Ishikawa (cell line): ENCODE data around the gene TARBP2.

ENCODE experiments used
- CEBPB ChIP-seq: IDR thresholded peaks from 2 replicates; pipeline ENCODE4 v1.6.1; 2012
- CREB1 ChIP-seq: IDR thresholded peaks from 2 replicates; pipeline ENCODE4 v1.6.1; 2012; ENCODE audit warnings: low read depth
- EGR1 ChIP-seq: IDR thresholded peaks from 2 replicates; pipeline ENCODE4 v1.6.1; 2012
- EP300 ChIP-seq: IDR thresholded peaks from 2 replicates; pipeline ENCODE4 v1.6.1; 2012; ENCODE audit warnings: borderline replicate concordance
- FOXM1 ChIP-seq: IDR thresholded peaks from 2 replicates; pipeline ENCODE4 v1.6.1; 2012; ENCODE audit warnings: low read depth, borderline replicate concordance
- NFIC ChIP-seq: IDR thresholded peaks from 2 replicates; pipeline ENCODE4 v1.6.1; 2012
- RAD21 ChIP-seq: IDR thresholded peaks from 2 replicates; pipeline ENCODE4 v1.6.1; 2012; ENCODE audit warnings: low read depth
- TAF1 ChIP-seq: IDR thresholded peaks from 2 replicates; pipeline ENCODE4 v1.6.1; 2012; ENCODE audit warnings: low read depth, mild to moderate bottlenecking
- TCF12 ChIP-seq: IDR thresholded peaks from 2 replicates; pipeline ENCODE4 v1.6.1; 2012; ENCODE audit warnings: low read depth
- TEAD4 ChIP-seq: IDR thresholded peaks from 2 replicates; pipeline ENCODE4 v1.6.1; 2012
- YY1 ChIP-seq: IDR thresholded peaks from 2 replicates; pipeline ENCODE4 v1.6.1; 2012; ENCODE audit warnings: low read depth
- ZBTB7A ChIP-seq: IDR thresholded peaks from 2 replicates; pipeline ENCODE4 v1.6.1; 2012; ENCODE audit warnings: low read depth
- TF ChIP-seq, protein P1 (sequence below): IDR thresholded peaks from 2 replicates; pipeline ENCODE4 v1.6.1; 2012
- TF ChIP-seq, protein P2 (sequence below): IDR thresholded peaks from 2 replicates; pipeline ENCODE4 v1.6.1; 2012; ENCODE audit warnings: low read depth, mild to moderate bottlenecking
- TF ChIP-seq, protein P3 (sequence below): IDR thresholded peaks from 2 replicates; pipeline ENCODE4 v1.6.1; 2012

The TARBP2 gene

DNA sequence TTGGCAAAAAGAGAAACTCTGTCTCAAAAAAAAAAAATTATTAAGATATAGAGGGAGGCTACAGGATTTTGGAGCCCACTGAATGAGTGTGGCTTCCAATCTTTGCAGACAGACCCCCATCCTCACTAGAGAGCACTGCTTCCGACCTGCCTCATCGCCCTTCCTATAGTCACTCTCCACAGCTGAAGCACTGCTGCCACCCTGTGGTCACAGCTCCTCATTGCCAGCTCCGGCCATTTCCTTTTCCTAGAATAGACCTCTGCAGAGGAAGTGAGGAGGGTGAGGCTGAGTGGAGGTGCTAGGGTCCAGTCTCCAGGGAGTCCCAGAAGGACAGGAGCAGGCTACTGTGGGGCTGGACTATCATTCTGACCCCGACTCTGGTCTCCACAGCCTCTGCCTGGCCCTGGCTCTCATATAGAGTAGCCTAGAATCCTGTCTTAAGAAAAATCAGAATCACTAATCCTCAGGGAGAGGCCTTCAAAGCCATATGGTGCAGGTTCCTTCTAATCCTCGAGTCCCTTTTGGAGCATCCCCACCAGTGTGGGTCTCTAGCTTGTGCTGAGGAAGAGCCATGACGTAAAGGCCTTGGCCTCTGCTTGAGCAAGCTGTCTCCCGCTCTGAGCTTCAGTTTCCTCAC, 7.6 kb downstream of the TARBP2 start:
- TF ChIP-seq FOXM1 (no peak), YY1 (peak; percentile 82), TCF12 (no peak), EP300 (no peak), CREB1 (no peak), TAF1 (no peak), NFIC (no peak), EGR1 (no peak), TEAD4 (no peak), CEBPB (no peak), ZBTB7A (no peak), RAD21 (peak; percentile 97)
- TF ChIP-seq, protein P1, sequence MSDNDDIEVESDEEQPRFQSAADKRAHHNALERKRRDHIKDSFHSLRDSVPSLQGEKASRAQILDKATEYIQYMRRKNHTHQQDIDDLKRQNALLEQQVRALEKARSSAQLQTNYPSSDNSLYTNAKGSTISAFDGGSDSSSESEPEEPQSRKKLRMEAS = no peak
- TF ChIP-seq, protein P2, sequence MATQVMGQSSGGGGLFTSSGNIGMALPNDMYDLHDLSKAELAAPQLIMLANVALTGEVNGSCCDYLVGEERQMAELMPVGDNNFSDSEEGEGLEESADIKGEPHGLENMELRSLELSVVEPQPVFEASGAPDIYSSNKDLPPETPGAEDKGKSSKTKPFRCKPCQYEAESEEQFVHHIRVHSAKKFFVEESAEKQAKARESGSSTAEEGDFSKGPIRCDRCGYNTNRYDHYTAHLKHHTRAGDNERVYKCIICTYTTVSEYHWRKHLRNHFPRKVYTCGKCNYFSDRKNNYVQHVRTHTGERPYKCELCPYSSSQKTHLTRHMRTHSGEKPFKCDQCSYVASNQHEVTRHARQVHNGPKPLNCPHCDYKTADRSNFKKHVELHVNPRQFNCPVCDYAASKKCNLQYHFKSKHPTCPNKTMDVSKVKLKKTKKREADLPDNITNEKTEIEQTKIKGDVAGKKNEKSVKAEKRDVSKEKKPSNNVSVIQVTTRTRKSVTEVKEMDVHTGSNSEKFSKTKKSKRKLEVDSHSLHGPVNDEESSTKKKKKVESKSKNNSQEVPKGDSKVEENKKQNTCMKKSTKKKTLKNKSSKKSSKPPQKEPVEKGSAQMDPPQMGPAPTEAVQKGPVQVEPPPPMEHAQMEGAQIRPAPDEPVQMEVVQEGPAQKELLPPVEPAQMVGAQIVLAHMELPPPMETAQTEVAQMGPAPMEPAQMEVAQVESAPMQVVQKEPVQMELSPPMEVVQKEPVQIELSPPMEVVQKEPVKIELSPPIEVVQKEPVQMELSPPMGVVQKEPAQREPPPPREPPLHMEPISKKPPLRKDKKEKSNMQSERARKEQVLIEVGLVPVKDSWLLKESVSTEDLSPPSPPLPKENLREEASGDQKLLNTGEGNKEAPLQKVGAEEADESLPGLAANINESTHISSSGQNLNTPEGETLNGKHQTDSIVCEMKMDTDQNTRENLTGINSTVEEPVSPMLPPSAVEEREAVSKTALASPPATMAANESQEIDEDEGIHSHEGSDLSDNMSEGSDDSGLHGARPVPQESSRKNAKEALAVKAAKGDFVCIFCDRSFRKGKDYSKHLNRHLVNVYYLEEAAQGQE = no peak
- TF ChIP-seq, protein P3, sequence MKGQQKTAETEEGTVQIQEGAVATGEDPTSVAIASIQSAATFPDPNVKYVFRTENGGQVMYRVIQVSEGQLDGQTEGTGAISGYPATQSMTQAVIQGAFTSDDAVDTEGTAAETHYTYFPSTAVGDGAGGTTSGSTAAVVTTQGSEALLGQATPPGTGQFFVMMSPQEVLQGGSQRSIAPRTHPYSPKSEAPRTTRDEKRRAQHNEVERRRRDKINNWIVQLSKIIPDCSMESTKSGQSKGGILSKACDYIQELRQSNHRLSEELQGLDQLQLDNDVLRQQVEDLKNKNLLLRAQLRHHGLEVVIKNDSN = no peak

DNA sequence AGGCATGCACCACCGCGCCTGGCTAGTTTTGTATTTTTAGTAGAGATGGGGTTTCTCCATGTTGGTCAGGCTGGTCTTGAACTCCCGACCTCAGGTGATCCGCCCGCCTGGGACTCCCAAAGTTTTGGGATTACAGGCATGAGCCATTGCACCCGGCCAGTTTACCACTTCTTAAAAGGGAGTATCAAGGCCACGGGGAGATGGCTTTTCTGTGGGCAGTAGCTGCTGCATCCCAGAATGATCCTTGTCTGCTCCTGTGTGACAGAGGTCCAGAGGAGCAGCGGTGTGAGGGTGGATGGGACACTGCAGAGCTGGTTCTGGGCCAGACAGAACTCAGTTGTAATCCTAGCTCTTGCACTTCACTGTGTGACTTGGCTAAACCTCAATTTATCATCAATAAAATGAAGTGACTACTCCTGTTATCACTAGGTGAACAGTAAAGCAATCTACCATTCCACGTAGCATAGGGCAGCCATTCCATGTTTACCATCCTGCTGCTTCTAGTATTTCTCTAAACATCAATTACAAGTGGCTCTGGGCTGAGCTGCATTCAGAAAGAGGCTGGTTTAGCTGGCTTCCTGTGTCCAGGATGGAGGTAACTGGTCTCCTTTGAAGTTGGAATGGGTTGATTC, 9.2 kb downstream of the TARBP2 start:
- TF ChIP-seq FOXM1 = no peak

DNA sequence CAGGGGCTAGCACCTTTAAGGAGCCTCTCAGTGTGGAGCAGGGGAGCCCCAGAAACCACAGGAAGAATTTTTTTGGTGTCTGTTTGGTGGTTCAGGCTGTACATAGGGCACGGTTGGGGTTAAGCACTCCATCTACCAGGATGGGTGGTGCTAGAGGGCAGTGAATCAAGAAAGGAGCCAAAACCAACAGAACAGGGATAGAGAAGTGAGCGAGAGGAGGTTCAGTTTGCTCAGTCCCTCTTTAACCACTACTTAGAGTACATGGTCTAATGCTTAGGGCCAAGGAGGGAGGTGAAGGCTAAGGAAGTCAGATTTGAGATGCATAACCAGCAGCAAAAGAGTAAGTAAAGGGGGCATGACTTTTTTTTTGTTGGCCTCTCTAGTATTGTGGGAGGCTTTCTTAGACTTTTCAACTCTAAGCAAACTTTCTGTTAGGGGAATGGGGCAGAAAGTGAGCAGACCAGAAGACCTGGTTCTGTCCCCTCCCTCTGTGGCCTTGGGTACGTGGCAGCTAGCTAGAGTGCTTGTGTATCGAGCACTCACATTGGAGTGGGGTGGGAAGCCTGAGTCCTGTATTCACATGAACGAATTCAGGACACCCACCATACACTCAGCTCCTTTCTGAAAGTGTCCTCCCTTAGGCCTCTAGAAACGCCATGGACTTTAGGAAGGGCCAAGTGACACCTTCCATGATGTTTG, 12.8 kb downstream of the TARBP2 start:
- TF ChIP-seq, protein P1 = no peak

DNA sequence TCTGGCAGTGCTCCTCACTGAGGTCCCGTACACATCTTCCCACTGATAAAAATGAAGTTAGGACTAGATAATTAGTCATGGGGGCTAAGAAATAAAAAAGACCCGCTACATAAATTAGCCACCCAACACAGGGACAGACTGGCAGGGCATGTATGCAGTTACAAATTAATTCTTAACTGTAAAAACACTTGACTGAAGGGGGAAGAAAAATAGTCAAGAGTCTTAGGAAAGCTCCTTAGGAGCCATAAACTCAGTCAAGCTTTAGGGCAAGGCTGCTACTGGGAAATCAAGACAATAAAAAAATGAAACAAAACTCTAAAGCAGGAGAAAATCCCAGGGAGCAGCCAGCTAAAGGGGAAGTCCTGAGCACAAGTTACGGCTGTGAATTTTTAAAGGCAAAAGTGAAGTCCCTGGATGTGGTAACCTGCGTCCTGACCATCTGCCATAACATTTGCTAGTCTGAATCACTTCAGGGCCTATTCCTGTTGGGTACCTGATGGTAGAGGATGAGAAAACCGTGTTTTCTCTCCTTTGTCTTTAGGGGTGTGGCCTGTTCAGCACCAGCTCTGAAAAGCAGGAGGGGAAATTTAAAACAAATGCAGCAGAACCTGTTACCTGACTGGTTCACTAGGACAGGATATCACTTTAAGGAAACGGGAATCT, 13.7 kb downstream of the TARBP2 start:
- TF ChIP-seq CREB1 (no peak), FOXM1 (no peak), NFIC (no peak), CEBPB (no peak), TEAD4 (no peak)
- TF ChIP-seq, protein P3 = no peak

DNA sequence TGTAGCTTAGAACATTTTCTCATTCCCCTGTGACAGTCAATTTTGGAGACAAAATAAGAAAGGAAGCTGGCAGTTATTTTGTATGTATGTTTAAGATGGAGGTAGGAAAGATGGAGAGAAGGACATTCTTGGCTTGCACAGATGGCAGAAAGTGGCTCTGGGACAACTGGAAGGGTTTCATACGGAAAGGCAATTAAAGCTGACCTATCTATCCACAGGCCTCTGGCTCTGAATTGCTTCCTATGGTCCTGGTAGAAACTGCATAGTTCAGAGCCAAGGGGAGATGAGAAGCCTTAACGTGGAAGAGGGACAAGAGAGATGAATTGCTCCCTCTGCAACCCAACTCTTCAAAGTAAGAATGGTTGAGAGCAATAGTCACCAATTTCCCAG, 14.2 kb downstream of the TARBP2 start:
- TF ChIP-seq, protein P2 = no peak
- TF ChIP-seq YY1 (no peak), EP300 (no peak), FOXM1 (no peak), ZBTB7A (no peak), EGR1 (no peak)

DNA sequence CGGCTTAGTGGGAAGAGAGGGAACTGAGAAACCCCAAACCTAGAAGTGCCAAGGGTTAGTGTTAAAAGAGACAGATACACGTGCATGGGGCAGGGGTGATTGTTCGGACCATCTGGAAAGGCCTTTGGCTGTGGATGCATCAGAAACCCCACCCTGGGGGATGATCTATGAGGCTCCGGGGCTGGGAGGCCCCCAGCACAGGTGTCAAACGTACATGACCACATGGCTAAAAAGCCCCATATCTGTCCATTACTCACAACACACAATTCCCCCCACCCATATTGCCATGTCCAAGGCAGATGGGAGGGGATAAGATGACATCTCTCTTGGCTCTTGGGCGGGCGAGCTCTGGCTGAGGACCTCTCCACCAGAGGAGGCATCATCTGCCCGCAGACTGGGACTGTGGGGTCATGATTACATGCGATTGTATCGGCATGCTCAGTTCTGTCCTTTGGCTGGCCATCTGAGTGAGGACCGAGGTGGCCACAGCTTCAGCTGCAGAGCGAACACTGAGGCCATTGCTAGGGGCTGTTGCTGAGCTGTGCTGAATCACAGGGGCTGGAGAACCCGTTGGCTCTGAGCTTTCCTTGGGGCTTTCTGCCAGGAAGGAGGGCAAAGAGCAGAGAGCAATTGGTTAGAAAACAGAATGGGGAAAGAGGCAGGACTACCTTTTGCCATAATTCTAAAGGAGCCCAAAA, 15.8 kb downstream of the TARBP2 start:
- TF ChIP-seq, protein P1 = no peak
- TF ChIP-seq RAD21 = no peak
- no peak for TF ChIP-seq NFIC
- TF ChIP-seq CREB1 = no peak
- no peak for TF ChIP-seq EP300
- TF ChIP-seq FOXM1 = no peak
- TF ChIP-seq TAF1 = no peak
- TF ChIP-seq YY1 = no peak
- TF ChIP-seq ZBTB7A = no peak
- no peak for TF ChIP-seq TEAD4
- no peak for TF ChIP-seq CEBPB
- no peak for TF ChIP-seq EGR1
- TF ChIP-seq, protein P3 = no peak
- TF ChIP-seq, protein P2 = no peak
- no peak for TF ChIP-seq TCF12
